Mucosa of rectum (tissue), 2 donors: Measurements from ENCODE around the gene EXOC6B.

Source experiments
- H3K27ac ChIP-seq, 2 donors: one replicate each; pipeline ENCODE4 v1.7.0; 2013; ENCODE audit warnings: inconsistent platforms in 2 of 2, low read depth in 2 of 2, low read length in 2 of 2
- H3K27me3 ChIP-seq, 2 donors: one replicate each; pipeline ENCODE4 v1.7.0; 2013; ENCODE audit warnings: low read length in 2 of 2; ENCODE audit not compliant: control insufficient read depth in 2 of 2, insufficient read depth in 2 of 2
- H3K36me3 ChIP-seq, 2 donors: one replicate each; pipeline ENCODE4 v1.7.0; 2013; ENCODE audit warnings: low read length in 2 of 2; ENCODE audit not compliant: control insufficient read depth in 2 of 2, insufficient read depth in 2 of 2
- H3K4me1 ChIP-seq, 2 donors: one replicate each; pipeline ENCODE4 v1.7.0; 2013; ENCODE audit warnings: low read length in 2 of 2, mild to moderate bottlenecking in 1 of 2; ENCODE audit not compliant: control insufficient read depth in 2 of 2, insufficient read depth in 2 of 2
- H3K4me3 ChIP-seq, 2 donors: one replicate each; pipeline ENCODE4 v1.7.0; 2013; ENCODE audit warnings: low read length in 2 of 2
- H3K9ac ChIP-seq, 2 donors: one replicate each; pipeline ENCODE4 v1.7.0; 2013; ENCODE audit warnings: low read length in 2 of 2, low read depth in 1 of 2, mild to moderate bottlenecking in 1 of 2
- H3K9me3 ChIP-seq, 2 donors: one replicate each; pipeline ENCODE4 v1.7.0; 2013; ENCODE audit warnings: low read length in 2 of 2; ENCODE audit not compliant: control insufficient read depth in 2 of 2
- donor health status: healthy.
- donor health status: Normal muscosa, but diverticular disease.

The EXOC6B gene

DNA sequence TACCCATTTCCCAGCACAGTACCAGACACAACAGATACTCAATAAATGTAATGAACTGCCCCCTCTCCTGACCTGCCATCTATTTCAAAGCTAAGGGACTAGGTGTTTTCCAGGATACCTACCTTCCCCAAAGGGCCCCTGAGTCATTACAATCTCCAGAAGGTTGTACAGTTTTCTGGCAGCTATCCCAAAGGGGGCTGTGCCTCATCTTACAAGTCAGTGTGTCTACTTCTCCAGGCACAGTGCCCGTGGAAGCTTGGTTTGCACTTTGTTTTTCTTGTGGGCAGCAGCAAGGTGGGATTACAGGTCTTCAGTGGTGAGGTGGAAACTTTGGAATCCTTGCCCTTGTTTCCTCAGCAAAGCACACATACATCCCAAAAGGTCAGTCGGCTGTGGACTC is 615.4 kb downstream of the EXOC6B start:
- Histone ChIP-seq H3K9ac (no peak overlapping the region), H3K27me3 (no peaks in the 10 kb centered on the region), H3K36me3 (no peaks in the 10 kb centered on the region), H3K9me3 (no peaks in the 10 kb centered on the region), H3K4me1 (peaks cover 8 to 30% of the 10 kb centered on the region in 2 donors), H3K27ac (peak overlapping the region; percentile 25 to 54), H3K4me3 (no peak overlapping the region)

DNA sequence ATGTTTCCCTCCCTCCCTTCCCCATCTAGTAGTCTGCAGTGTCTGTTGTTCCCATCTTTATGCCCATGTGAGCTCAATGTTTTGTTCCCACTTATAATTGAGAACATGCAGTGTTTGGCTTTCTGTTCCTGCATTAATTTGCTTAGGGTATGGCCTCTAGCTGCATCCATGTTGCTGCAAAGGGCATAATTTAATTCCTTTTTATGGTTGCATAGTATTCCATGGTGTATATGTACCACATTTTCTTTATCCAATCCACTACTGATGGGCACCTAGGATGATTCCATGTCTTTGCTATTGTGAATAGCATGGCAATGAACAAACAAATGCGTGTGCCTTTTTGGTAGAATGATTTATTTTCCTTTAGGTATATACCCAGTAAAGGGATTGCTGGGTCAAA is 617.6 kb downstream of the EXOC6B start:
- Histone ChIP-seq H3K9me3 (no peaks in the 10 kb centered on the region), H3K4me1 (peaks cover 26 to 51% of the 10 kb centered on the region in 2 donors), H3K27ac (no peak overlapping the region), H3K36me3 (no peaks in the 10 kb centered on the region), H3K27me3 (no peaks in the 10 kb centered on the region), H3K9ac (no peak overlapping the region), H3K4me3 (no peak overlapping the region)

DNA sequence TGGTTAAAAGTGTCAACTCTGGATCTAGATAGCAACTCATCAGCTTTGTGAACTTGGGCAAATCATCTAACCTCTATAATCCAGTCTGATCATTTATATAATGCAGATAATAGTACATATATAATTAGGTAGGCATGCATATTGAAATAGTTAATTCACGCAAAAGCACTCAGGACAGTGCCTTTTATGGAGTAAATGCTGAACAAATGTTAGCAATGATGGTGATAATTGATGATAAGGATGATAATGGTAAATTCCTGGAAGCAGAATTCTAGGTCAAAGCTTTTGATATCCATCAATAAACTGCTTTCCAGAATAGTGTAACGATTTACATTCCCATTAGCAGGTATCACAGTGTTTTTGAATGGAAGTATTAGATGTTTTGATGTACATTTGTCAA is 618.5 kb downstream of the EXOC6B start:
- Histone ChIP-seq H3K27me3 (no peaks in the 10 kb centered on the region), H3K4me1 (peaks cover 26 to 51% of the 10 kb centered on the region in 2 donors), H3K36me3 (no peaks in the 10 kb centered on the region), H3K4me3 (no peak overlapping the region), H3K9ac (no peak overlapping the region), H3K9me3 (no peaks in the 10 kb centered on the region), H3K27ac (no peak overlapping the region)

DNA sequence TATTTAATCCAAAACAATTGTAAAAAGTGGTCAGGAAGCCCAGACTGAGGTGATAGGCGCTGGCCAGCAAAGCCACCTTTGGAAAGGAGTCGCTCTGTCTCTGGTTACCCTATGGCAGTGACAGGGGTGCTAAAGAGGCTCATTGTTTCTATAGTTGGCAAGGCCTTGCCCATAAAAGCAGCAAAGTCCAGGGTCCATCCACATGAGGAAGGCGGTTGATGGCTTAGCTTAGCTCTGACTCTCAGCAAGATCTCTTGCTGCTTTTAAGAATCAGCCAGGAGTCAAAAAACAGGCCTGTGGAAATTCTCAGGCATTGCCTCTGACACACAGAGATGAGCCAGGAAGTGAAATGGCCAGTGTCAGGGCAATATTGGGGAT is 620.3 kb downstream of the EXOC6B start:
- Histone ChIP-seq H3K27ac (peak overlapping the region; percentile 73 to 85), H3K36me3 (no peaks in the 10 kb centered on the region), H3K9ac (peak overlapping the region in 1 of 2 donors; percentile 20)

DNA sequence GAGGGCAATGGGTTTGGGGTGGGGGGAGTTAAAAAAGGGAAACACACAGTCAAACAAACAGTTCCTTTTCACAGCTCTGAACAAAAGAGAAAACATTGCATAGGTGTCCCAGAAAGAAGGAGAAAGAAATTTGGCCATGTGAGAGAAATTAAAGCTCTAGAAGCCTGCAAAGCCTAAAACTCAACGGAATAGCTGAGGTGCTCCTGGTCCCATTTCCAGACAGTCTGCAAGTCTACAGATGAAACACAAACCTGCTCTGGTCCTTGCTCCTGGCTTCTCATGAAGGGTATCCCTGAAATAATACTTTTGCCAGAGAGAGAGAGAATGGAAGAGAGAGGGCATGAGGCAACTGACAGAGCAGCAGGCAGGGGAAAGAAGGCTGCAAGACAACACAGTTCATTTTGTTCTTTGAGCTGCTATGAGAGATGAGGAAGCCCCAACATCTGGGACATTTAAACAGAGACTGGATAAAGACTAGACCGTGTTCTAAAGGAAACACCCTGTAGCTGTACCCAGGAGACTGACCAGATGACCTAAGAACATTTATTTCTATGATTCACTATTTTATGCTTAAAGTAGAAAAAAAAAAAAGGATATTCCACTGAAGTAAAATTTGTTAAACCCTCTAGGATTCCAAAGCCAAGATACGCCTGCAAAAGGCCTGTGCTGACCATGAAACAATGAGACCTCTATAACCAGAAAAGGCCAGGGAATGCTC is 620.9 kb downstream of the EXOC6B start:
- H3K4me1 ChIP-seq = peaks cover 22 to 31% of the 10 kb centered on the region in 2 donors
- no peaks in the 10 kb centered on the region for H3K27me3 ChIP-seq
- H3K27ac ChIP-seq = peak overlapping the region; percentile 73 to 85
- no peak overlapping the region for H3K4me3 ChIP-seq
- H3K9ac ChIP-seq = no peak overlapping the region
- H3K9me3 ChIP-seq = no peaks in the 10 kb centered on the region
- no peaks in the 10 kb centered on the region for H3K36me3 ChIP-seq

More for the DNA sequence above, 620.3 kb downstream of the EXOC6B start:
- Histone ChIP-seq H3K9me3 (no peaks in the 10 kb centered on the region), H3K4me1 (peaks cover 22 to 35% of the 10 kb centered on the region in 2 donors), H3K4me3 (no peak overlapping the region), H3K27me3 (no peaks in the 10 kb centered on the region)

DNA sequence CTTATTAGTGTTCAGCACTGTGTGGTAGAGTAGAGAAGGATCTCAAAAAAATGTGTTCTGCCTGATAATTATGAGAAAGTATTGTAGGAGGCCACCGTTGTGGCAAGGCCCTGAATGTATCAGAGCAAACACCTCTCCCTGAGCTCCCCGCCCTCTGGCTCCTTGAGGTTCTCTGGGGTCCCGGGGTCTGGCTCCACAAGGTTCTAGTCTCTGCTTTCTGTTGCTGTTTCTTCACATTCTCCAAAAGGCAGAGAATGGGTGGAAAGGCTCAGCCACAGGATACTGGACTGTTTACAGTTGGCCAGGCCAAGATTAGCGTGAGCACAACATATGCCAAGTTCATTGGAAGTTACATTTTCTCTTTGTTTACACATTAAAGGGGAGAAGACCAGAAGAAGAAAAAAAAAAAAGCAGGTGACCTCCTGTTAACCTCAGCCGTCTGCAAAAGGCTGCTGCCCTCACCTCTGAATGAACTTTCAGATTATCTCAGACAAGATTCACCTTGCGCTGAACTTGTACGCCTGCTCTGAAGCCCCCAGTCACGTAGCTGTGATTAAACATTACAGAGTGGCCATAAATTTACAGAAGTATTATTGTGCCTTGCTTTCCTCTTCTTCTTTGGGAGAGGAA is 621.6 kb downstream of the EXOC6B start:
- Histone ChIP-seq H3K27ac (peak overlapping the region; percentile 73 to 85), H3K4me1 (peaks cover 22 to 31% of the 10 kb centered on the region in 2 donors), H3K27me3 (no peaks in the 10 kb centered on the region), H3K4me3 (peak overlapping the region in 1 of 2 donors; percentile 7), H3K36me3 (no peaks in the 10 kb centered on the region), H3K9me3 (no peaks in the 10 kb centered on the region), H3K9ac (peak overlapping the region in 1 of 2 donors; percentile 4)

DNA sequence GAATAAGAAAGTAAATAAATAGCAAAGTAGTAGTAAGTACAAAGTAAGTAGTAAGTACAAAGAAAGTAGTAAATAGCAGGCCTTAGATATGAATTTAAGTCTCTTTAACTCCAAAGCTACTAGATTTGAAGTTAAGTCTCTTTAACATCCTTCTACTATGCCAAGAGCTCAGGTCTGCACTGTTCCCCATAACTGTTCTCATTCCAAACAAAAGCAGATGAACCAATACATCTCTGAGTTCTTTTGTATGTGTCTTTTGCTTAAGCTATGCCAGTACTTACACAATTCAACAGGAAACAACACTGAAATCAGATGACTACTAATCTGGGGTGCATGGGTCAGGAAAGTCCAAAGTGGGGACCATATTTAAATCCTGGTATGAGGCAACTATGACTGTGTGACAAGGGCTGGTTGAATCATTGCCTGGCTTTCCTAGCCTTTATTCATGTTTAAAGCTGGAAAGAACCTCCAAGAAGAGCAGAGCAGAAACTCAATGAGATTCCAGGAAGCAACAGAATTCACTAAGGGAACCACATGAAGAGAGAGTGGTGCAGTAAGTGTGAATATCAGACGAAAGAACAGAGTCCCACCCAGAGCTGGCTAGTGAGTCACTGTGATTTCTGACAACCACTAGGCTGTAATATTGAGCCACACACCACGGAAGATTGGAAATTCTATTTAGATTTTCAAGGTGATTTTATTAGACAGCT is 627.1 kb downstream of the EXOC6B start:
- Histone ChIP-seq H3K9ac (no peak overlapping the region), H3K4me1 (peaks cover 2 to 3% of the 10 kb centered on the region in 2 donors), H3K36me3 (no peaks in the 10 kb centered on the region), H3K27ac (no peak overlapping the region), H3K27me3 (no peaks in the 10 kb centered on the region), H3K4me3 (no peak overlapping the region), H3K9me3 (no peaks in the 10 kb centered on the region)

DNA sequence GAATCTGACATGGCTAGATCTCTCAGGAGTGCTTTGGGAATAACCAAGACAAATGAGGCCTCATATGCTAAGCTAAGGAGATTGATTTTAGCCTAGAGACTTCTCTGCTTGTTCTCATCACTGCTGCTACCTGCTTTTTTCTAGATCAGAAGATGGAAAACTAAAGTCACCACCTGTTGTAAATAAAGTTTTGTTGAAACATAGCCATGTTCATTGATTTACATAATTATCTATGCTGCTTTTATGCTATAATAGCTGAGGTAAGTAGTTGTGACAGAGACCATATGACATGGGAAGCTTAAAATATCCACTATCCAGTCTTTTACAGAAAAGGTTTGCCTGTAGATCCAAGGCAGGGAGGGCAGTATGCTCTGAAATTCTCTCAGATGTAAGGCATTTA is 632.1 kb downstream of the EXOC6B start:
- H3K27ac ChIP-seq = no peak overlapping the region
- no peaks in the 10 kb centered on the region for H3K9me3 ChIP-seq
- no peaks in the 10 kb centered on the region for H3K4me1 ChIP-seq
- no peak overlapping the region for H3K9ac ChIP-seq
- no peaks in the 10 kb centered on the region for H3K27me3 ChIP-seq
- H3K36me3 ChIP-seq = no peaks in the 10 kb centered on the region
- no peak overlapping the region for H3K4me3 ChIP-seq

DNA sequence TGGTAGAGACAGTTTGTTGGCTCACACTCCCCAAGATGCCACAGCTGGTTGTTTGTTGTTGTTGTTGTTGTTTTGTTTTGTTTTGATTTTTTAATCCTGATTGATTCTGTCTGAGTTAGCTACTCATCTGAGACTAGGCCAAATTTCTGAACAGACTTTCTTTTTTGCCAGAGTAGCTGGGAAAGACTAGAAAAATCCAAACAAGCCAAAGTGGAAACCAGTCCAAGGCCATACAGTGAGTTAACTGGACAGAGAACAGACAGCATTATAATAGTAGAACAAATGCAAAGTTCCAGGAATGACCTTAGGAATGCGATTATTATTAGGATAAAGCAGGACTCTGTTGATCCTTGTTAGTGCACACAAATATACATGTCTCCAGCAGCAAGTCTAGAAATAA is 634.4 kb downstream of the EXOC6B start:
- Histone ChIP-seq H3K27ac (no peak overlapping the region), H3K36me3 (no peaks in the 10 kb centered on the region), H3K4me1 (no peaks in the 10 kb centered on the region), H3K27me3 (no peaks in the 10 kb centered on the region), H3K9me3 (no peaks in the 10 kb centered on the region), H3K4me3 (no peak overlapping the region), H3K9ac (no peak overlapping the region)

DNA sequence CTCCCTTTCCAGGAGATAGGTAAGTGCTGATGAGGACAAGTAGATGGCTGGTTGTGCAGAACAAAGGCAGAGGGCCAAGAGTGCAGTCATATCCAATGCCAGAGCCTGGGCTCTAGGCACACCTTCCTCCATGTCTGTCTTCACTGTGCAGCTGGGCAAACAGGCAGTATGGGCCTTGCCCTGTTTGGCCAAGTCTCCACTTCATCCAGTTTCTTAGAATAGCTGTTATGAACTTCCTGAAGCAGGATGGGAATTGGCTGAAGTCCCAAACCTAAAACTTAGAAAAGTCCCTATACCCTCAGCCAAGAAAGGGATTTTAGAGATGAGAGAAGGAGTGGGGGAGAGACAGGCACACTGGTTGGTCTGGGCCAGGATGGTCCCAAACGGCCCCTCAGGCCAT is 640.6 kb downstream of the EXOC6B start:
- H3K27ac ChIP-seq = no peak overlapping the region
- H3K9ac ChIP-seq = no peak overlapping the region
- H3K9me3 ChIP-seq = no peaks in the 10 kb centered on the region
- H3K36me3 ChIP-seq = no peaks in the 10 kb centered on the region
- peaks cover 5 to 20% of the 10 kb centered on the region in 2 donors for H3K4me1 ChIP-seq
- H3K4me3 ChIP-seq = no peak overlapping the region
- H3K27me3 ChIP-seq = no peaks in the 10 kb centered on the region
